ENCODE measurements around the gene ADGRE3. TPM values are rescaled to one million over a fixed set of nuclear protein-coding genes. Genes with fewer than 3 reads are reported as not detected.

The ADGRE3 gene
- total RNA-seq, 1 donor: not detected

DNA sequence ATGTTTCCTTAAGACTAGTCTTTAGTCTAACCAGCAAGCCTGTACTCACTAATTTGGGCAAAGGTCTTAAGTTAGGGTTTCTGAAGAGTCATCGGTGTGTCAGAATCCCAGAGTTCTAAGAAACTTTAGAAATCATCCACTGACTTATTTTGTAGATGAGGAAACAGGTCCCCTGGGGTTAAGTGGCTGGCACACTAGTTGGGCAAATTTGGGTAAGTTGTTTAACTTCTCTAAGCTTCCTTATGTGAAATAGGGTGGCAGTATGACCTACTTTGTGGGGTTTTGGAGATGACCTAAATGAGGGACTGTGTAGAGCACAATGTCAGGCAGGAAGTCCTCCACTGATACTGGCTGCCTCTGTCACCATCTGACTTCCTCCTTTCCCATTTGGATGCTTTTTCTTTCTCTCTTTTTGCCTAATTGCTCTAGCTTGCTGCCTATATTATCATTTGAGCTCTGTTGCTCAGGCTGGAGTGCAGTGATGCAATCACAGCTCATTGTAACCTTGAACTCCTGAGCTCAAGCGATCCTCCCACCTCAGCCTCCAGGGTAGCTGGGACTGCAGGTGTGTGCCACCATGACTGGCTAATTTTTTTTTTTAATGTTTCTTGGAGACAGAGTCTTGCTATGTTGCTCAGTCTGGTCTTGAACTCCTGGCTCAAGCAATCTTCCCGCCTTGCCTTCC is 2.3 kb downstream of the ADGRE3 start:
- no peak for DNase-seq (ENCODE audit: low read depth)
- H3K4me3 ChIP-seq (ENCODE audit: low read depth, low read length): no peak overlapping the region
- TF ChIP-seq, protein P1, sequence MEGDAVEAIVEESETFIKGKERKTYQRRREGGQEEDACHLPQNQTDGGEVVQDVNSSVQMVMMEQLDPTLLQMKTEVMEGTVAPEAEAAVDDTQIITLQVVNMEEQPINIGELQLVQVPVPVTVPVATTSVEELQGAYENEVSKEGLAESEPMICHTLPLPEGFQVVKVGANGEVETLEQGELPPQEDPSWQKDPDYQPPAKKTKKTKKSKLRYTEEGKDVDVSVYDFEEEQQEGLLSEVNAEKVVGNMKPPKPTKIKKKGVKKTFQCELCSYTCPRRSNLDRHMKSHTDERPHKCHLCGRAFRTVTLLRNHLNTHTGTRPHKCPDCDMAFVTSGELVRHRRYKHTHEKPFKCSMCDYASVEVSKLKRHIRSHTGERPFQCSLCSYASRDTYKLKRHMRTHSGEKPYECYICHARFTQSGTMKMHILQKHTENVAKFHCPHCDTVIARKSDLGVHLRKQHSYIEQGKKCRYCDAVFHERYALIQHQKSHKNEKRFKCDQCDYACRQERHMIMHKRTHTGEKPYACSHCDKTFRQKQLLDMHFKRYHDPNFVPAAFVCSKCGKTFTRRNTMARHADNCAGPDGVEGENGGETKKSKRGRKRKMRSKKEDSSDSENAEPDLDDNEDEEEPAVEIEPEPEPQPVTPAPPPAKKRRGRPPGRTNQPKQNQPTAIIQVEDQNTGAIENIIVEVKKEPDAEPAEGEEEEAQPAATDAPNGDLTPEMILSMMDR (IDR thresholded peaks at IDR 0.05; ENCODE audit: insufficient read depth, low read depth, low read length): no peak

DNA sequence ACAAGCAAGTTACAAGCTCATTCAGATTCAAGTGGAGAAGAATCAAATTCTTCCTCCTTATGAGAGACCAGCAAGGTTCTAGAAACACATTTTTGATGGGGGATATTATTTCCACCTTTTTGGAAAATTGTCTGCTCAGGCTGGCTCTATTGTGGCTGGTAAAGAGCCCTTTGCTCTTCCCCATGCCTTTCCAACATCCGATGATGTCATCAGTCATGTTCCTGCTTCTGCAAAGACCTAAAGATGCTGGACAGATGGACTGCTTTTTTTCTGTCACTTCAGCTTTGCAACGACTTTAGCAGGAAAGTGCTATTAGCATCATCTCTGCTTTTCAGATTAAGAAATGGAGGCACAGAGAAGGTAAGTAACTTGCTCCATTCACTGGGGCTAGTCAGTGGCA is 4.2 kb downstream of the ADGRE3 start:
- TF ChIP-seq, protein P1 (IDR thresholded peaks at IDR 0.05; ENCODE audit: insufficient read depth, low read depth, low read length): no peak
- H3K4me3 ChIP-seq (ENCODE audit: low read depth, low read length): no peak overlapping the region
- DNase-seq (ENCODE audit: low read depth): no peak

DNA sequence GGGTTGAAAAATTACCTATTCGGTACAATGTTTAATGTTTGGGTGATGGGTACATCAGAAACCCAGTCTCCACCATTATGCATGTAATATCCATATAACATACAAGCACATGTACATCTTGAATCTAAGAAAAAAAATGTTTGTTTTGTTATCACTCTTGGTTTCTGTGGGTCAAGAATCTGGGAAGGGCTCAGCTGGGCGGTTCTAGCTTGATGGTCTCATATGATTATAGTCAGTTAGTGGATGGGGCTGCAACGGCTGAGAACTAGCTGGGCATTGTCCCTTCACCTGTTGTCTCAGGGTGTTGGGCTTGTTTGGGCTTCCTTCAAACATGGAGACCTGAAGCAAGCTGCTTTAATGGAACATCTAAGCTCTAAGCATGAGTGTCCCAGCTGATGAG is 4.7 kb downstream of the ADGRE3 start:
- TF ChIP-seq, protein P1 (IDR thresholded peaks at IDR 0.05; ENCODE audit: insufficient read depth, low read depth, low read length): no peak
- no peak overlapping the region for H3K4me3 ChIP-seq (ENCODE audit: low read depth, low read length)
- no peak for DNase-seq (ENCODE audit: low read depth)

DNA sequence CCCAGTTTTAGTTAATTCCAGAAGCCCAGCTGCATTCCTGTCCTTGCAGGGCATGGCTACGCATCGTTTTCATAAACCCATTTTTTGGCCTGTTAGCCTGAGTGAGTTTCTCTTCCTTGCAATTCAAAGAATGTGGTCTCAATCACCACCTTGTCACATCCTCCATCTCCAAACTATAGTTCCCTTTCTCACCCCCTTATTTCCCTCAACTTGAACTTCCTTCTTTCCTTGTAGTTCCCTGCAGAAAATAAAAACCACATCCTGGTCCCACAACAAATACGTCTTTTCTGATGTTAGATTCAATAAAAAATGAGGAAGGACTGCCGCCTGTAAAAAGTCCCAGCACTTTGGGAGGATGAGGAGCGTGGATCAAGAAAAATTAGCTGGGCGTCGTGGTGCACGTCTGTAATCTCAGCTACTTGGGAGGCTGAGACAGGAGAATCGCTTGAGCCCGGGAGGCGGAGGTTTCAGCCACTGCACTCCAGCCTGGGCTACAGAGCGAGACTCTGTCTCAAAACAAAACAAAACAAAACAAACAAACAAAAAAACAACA is 13.2 kb downstream of the ADGRE3 start:
- no peak overlapping the region for H3K4me3 ChIP-seq (ENCODE audit: low read depth, low read length)
- no peak for DNase-seq (ENCODE audit: low read depth)
- TF ChIP-seq, protein P1 (IDR thresholded peaks at IDR 0.05; ENCODE audit: insufficient read depth, low read depth, low read length): no peak

DNA sequence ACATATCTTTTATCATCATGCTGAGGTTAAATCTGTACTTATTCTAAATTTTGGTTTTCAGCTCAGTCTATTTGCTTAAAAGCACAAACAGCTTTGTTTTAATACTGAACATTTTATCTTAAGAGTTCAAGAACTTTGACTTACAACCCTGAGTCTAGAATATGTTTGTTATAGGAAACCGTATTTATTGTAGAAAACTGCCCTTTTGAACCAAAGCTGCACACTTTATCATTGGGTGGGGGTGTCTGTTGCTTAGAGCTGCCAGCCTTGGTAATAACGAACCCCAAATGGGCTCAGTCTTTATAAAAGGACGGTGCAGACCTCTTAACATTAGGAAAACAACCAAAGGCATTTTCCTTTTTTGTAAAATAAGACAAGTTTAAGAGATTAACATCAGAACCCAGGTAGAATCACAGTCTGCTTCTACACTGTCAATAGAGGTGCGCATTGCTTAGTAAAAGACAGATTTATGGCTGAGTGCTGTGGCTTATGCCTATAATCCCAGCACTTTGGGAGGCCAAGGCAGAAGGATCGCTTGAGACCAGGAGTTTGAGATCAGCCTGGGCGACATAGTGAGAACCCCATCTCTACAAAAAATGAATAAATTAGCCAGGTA is 14.7 kb downstream of the ADGRE3 start:
- TF ChIP-seq, protein P1 (IDR thresholded peaks at IDR 0.05; ENCODE audit: insufficient read depth, low read depth, low read length): no peak
- H3K4me3 ChIP-seq (ENCODE audit: low read depth, low read length): no peak overlapping the region
- DNase-seq (ENCODE audit: low read depth): no peak

DNA sequence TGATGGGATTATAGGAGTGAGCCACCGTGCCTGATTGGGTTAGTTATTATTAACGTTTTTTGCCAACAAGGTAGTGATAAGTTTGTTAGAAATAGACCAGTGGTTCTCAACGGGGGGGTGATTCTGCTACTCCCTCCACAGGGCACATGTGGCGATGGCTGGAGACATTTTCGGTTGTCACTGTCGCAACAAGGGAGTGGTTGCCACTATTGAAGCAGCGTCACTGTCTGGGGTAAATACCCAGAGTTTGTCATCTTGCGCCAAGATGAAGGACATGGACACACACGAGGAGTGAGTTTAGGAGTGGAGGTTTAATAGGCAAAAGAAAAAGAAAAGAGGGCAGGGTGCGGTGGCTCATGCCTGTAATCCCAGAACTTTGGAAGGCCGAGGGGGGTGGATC is 18.9 kb downstream of the ADGRE3 start:
- TF ChIP-seq, protein P1 (IDR thresholded peaks at IDR 0.05; ENCODE audit: insufficient read depth, low read depth, low read length): no peak
- no peak for DNase-seq (ENCODE audit: low read depth)
- H3K4me3 ChIP-seq (ENCODE audit: low read depth, low read length): no peak overlapping the region
